ENCODE measurements around the gene FSTL5. TPM values are rescaled to one million over a fixed set of nuclear protein-coding genes. Genes with fewer than 3 reads are reported as not detected.

Gene FSTL5
- total RNA-seq, 1 experiment from 2014 or later: not detected

GRCh38 chr4:161466316-161466715, 697.5 kb downstream of the FSTL5 start:
- no peak for DNase-seq (ENCODE audit: unreplicated experiment)
- H3K27me3 Mint-ChIP-seq (ENCODE audit: insufficient read depth, unreplicated experiment): no peaks in the 10 kb centered on the region
- intact Hi-C loops (cut with micrococcal nuclease): no loop called here
- ChIA-PET CTCF (interaction anchor here (0.7 kb wide), 1 partner anchor 55 kb away, joined by 3 read pairs; no protein-coding TSS in a partner anchor), POLR2A (no interaction called here)
- H3K4me3 Mint-ChIP-seq (ENCODE audit: unreplicated experiment): no peak overlapping the region
- no TSS peak for BruUV-seq (replicated peaks)
- no peak overlapping the region for H3K27ac Mint-ChIP-seq (ENCODE audit: low read depth, unreplicated experiment)
- H3K36me3 Mint-ChIP-seq (ENCODE audit: insufficient read depth, unreplicated experiment): no peaks in the 10 kb centered on the region
- H3K4me1 Mint-ChIP-seq (ENCODE audit: insufficient read depth, unreplicated experiment): no peaks in the 10 kb centered on the region
- H3K9me3 Mint-ChIP-seq (ENCODE audit: unreplicated experiment): peaks cover 7% of the 10 kb centered on the region
- TF ChIP-seq, protein P1, sequence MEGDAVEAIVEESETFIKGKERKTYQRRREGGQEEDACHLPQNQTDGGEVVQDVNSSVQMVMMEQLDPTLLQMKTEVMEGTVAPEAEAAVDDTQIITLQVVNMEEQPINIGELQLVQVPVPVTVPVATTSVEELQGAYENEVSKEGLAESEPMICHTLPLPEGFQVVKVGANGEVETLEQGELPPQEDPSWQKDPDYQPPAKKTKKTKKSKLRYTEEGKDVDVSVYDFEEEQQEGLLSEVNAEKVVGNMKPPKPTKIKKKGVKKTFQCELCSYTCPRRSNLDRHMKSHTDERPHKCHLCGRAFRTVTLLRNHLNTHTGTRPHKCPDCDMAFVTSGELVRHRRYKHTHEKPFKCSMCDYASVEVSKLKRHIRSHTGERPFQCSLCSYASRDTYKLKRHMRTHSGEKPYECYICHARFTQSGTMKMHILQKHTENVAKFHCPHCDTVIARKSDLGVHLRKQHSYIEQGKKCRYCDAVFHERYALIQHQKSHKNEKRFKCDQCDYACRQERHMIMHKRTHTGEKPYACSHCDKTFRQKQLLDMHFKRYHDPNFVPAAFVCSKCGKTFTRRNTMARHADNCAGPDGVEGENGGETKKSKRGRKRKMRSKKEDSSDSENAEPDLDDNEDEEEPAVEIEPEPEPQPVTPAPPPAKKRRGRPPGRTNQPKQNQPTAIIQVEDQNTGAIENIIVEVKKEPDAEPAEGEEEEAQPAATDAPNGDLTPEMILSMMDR (IDR thresholded peaks at IDR 0.05; ENCODE audit: unreplicated experiment): no peak

DNA sequence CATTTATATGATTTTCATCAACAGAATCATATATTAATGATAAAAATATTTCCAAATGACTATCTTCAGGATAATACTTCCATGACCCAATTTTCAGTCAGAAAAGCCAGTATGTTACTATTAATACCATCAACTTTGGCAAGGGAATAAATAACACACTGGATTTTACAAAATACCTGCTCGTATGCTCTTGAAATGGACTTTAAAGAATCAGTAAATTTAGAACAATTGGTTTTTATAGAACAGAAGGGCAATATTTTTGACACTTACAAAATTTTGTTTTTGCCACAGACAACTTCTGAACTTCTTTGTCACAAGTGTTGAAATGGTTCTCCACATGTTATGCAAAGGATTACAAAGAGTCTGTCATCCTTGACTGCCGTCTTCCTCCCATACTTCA, 700.4 kb downstream of the FSTL5 start:
- intact Hi-C loops (cut with micrococcal nuclease): no loop called here
- no TSS peak for BruUV-seq (replicated peaks)
- no peaks in the 10 kb centered on the region for H3K4me1 Mint-ChIP-seq (ENCODE audit: insufficient read depth, unreplicated experiment)
- H3K27me3 Mint-ChIP-seq (ENCODE audit: insufficient read depth, unreplicated experiment): no peaks in the 10 kb centered on the region
- TF ChIP-seq, protein P1 (IDR thresholded peaks at IDR 0.05; ENCODE audit: unreplicated experiment): no peak
- ChIA-PET POLR2A (no interaction called here), CTCF (no interaction called here)
- DNase-seq (ENCODE audit: unreplicated experiment): no peak
- no peak overlapping the region for H3K4me3 Mint-ChIP-seq (ENCODE audit: unreplicated experiment)
- H3K27ac Mint-ChIP-seq (ENCODE audit: low read depth, unreplicated experiment): no peak overlapping the region
- no peaks in the 10 kb centered on the region for H3K36me3 Mint-ChIP-seq (ENCODE audit: insufficient read depth, unreplicated experiment)
- H3K9me3 Mint-ChIP-seq (ENCODE audit: unreplicated experiment): no peaks in the 10 kb centered on the region

GRCh38 chr4:161457906-161458305, 705.9 kb downstream of the FSTL5 start:
- intact Hi-C loops (cut with micrococcal nuclease): no loop called here
- no peak for DNase-seq (ENCODE audit: unreplicated experiment)
- Mint-ChIP-seq H3K27ac (ENCODE audit: low read depth, unreplicated experiment) (no peak overlapping the region), H3K36me3 (ENCODE audit: insufficient read depth, unreplicated experiment) (no peaks in the 10 kb centered on the region), H3K4me1 (ENCODE audit: insufficient read depth, unreplicated experiment) (no peaks in the 10 kb centered on the region), H3K9me3 (ENCODE audit: unreplicated experiment) (no peaks in the 10 kb centered on the region), H3K27me3 (ENCODE audit: insufficient read depth, unreplicated experiment) (no peaks in the 10 kb centered on the region), H3K4me3 (ENCODE audit: unreplicated experiment) (no peak overlapping the region)
- TF ChIP-seq, protein P1 (IDR thresholded peaks at IDR 0.05; ENCODE audit: unreplicated experiment): no peak
- no TSS peak for BruUV-seq (replicated peaks)
- CTCF ChIA-PET: no interaction called here
- POLR2A ChIA-PET: interaction anchor here (0.6 kb wide), 1 partner anchor 370 kb away, joined by 3 read pairs; no protein-coding TSS in a partner anchor

- H3K36me3 Mint-ChIP-seq (ENCODE audit: insufficient read depth, unreplicated experiment): no peaks in the 10 kb centered on the region
- no peak for DNase-seq (ENCODE audit: unreplicated experiment)
- intact Hi-C loops (cut with micrococcal nuclease): no loop called here
- ChIA-PET POLR2A (no interaction called here), CTCF (interaction anchor here (0.7 kb wide), 1 partner anchor 19 kb away, joined by 3 read pairs; no protein-coding TSS in a partner anchor)
- TF ChIP-seq, protein P1 (IDR thresholded peaks at IDR 0.05; ENCODE audit: unreplicated experiment): no peak
- H3K9me3 Mint-ChIP-seq (ENCODE audit: unreplicated experiment): no peaks in the 10 kb centered on the region
- no peak overlapping the region for H3K4me3 Mint-ChIP-seq (ENCODE audit: unreplicated experiment)
- no TSS peak for BruUV-seq (replicated peaks)
- no peak overlapping the region for H3K27ac Mint-ChIP-seq (ENCODE audit: low read depth, unreplicated experiment)
- no peaks in the 10 kb centered on the region for H3K27me3 Mint-ChIP-seq (ENCODE audit: insufficient read depth, unreplicated experiment)
- H3K4me1 Mint-ChIP-seq (ENCODE audit: insufficient read depth, unreplicated experiment): no peaks in the 10 kb centered on the region
Observed at GRCh38 chr4:161457311-161457710, 706.5 kb downstream of the FSTL5 start.
